Naive B cell (primary cell): ENCODE data around the gene LYRM2. TPM values are rescaled to one million over a fixed set of nuclear protein-coding genes. Genes with fewer than 3 reads are reported as not detected.
"Not testable (repeated sequence)": the region's sequence is repeated elsewhere in the genome, so short reads cannot be mapped to it uniquely, and the experiment has no call there.

ENCODE experiments used
- ATAC-seq, 2 donors: fragments of 150-1000 bp; cut with Tn5 transposase; 2 replicates each; pipeline ENCODE4 v1.10.0; 2021; ENCODE audit warnings: low read depth in 2 of 2, mild to moderate bottlenecking in 2 of 2, moderate library complexity in 2 of 2
- DNase-seq: peaks from one replicate; pipeline ENCODE4 v3.0.0; 2022
- H3K27ac Mint-ChIP-seq, 6 donors: one replicate each; pipeline ENCODE4 v1.8.0; 2020 to 2022; ENCODE audit warnings: mild to moderate bottlenecking in 6 of 6, mixed read lengths in 6 of 6, moderate library complexity in 5 of 6, inconsistent platforms in 2 of 6
- H3K27me3 Mint-ChIP-seq, 3 donors: one replicate each; pipeline ENCODE4 v1.8.0; 2021 to 2022; ENCODE audit warnings: mixed read lengths in 3 of 3, mild to moderate bottlenecking in 1 of 3
- H3K36me3 Mint-ChIP-seq, 2 donors: one replicate each; pipeline ENCODE4 v1.8.0; 2020 to 2022; ENCODE audit warnings: mixed read lengths in 2 of 2, inconsistent platforms in 1 of 2, mild to moderate bottlenecking in 1 of 2
- H3K4me1 Mint-ChIP-seq, 3 donors: one replicate each; pipeline ENCODE4 v1.8.0; 2020 to 2022; ENCODE audit warnings: mixed read lengths in 3 of 3, inconsistent platforms in 1 of 3, mild to moderate bottlenecking in 1 of 3, moderate library complexity in 1 of 3
- H3K4me3 Mint-ChIP-seq, 8 donors: one replicate each; pipeline ENCODE4 v1.8.0; 2020 to 2022; ENCODE audit warnings: mild to moderate bottlenecking in 8 of 8, mixed read lengths in 8 of 8, moderate library complexity in 8 of 8, inconsistent platforms in 2 of 8
- H3K9me3 Mint-ChIP-seq, 7 donors: one replicate each; pipeline ENCODE4 v1.8.0; 2020 to 2022; ENCODE audit warnings: mixed read lengths in 7 of 7, mild to moderate bottlenecking in 5 of 7, inconsistent platforms in 2 of 7, moderate library complexity in 1 of 7
- polyA plus RNA-seq, 6 donors: library from polyadenylated mRNA; unstranded; fragments of 300-500 nt; fragmentation: Illumina TruSeq; gene quantifications; one replicate each; pipeline ENCODE4 v1.2.3, GENCODE V29; 2021; ENCODE audit warnings: low read depth in 6 of 6

LYRM2 gene
- polyA plus RNA-seq, 6 donors from 2014 or later, result 67.2 to 99.8 (median 77.4) TPM

DNA sequence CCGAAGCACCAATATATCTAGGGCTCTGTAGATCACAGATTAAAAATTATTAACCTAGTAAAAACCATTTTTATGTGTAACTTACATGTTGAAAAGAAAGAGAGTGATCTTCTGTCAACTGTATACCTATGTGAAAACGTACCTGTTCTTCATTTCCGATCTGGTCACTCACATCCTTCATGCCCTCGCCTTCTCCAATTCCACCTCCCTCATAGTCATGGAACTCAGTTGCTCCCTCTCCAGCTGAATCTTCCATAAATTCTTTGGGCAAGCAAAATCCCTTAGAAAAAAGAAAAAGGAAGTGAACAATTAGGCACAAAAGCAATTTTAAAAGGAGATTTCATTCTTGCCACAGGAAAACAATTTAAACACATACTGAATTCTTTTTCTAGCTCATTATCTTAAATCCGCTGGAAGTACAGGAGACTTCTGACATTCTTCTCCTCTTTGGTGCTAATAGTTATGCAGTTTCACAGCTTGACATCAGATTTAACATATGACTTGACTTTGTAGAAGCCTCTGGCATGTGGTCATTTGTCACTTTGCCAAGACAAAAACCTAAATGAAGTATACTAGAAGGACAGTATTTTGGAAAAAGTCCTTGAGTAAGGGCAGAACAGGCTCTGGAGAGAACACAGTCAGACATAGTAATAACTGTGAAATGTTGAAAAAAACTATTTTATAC lies 29.5 kb upstream of the LYRM2 start:
- no peaks in the 10 kb centered on the region for H3K4me1 Mint-ChIP-seq
- H3K4me3 Mint-ChIP-seq, result no peak overlapping the region
- peak overlapping the region in 2 of 6 donors; percentile 5 to 48 for H3K27ac Mint-ChIP-seq

DNA sequence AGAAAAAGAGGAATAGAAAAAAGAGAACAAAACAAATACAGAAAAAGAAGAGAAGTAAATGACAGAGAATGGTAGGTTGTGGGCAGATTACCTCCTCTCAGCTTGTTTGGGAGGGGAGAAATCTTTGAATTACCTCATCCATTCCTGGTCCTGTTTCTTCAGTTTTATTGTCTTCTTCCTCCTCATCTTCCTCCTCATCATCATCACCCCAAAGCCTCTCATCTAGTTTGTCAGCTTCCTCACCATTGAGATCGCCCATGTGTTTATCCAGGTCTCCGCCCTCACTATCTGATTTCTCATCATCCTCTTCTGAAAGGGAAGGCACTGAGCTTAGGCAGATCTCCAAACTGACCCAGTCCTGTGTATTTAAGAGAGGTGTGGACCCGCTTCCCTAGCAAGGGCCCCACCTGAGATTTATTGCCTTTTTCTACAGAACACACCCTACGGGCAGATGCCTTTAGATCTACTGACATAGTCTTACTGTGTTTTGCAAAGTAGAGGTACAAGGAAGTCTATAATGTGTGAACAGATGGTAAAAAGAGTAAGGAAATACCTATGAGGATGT lies 24.2 kb upstream of the LYRM2 start:
- H3K27me3 Mint-ChIP-seq, result no peaks in the 10 kb centered on the region
- ATAC-seq, result no peak
- H3K9me3 Mint-ChIP-seq, result no peaks in the 10 kb centered on the region
- no peak for DNase-seq
- H3K4me1 Mint-ChIP-seq, result no peaks in the 10 kb centered on the region
- H3K36me3 Mint-ChIP-seq, result peaks cover 24 to 44% of the 10 kb centered on the region in 2 donors
- no peak overlapping the region for H3K27ac Mint-ChIP-seq
- peak overlapping the region in 1 of 8 donors; percentile 7 for H3K4me3 Mint-ChIP-seq

More for the DNA sequence above, 29.5 kb upstream of the LYRM2 start:
- H3K36me3 Mint-ChIP-seq, result peaks cover 0 to 32% of the 10 kb centered on the region in 2 donors
- ATAC-seq, result no peak
- DNase-seq, result no peak
- H3K27me3 Mint-ChIP-seq, result no peaks in the 10 kb centered on the region
- H3K9me3 Mint-ChIP-seq, result no peaks in the 10 kb centered on the region

DNA sequence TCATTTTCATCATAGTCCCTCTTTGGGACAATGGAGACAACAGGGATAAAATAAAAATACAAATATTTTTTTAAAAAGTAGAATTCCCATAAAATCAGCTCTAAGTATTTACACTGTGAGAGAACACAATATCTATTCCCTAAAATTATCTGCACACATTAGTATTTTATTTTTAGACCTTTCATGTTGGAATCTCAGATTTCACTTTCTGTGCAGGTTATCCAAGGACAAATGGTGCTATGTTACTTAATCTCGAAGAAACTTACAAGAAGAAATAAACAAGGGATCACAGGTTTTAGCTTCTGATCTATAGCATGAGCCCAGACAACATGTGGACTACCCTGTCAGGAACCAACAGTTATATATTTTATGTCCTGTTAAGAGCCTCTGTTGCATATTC lies 23.0 kb upstream of the LYRM2 start:
- H3K4me1 Mint-ChIP-seq, result no peaks in the 10 kb centered on the region
- ATAC-seq, result no peak
- no peak overlapping the region for H3K4me3 Mint-ChIP-seq
- H3K36me3 Mint-ChIP-seq, result peaks cover 31 to 51% of the 10 kb centered on the region in 2 donors
- no peak overlapping the region for H3K27ac Mint-ChIP-seq
- no peaks in the 10 kb centered on the region for H3K27me3 Mint-ChIP-seq
- no peak for DNase-seq
- no peaks in the 10 kb centered on the region for H3K9me3 Mint-ChIP-seq

DNA sequence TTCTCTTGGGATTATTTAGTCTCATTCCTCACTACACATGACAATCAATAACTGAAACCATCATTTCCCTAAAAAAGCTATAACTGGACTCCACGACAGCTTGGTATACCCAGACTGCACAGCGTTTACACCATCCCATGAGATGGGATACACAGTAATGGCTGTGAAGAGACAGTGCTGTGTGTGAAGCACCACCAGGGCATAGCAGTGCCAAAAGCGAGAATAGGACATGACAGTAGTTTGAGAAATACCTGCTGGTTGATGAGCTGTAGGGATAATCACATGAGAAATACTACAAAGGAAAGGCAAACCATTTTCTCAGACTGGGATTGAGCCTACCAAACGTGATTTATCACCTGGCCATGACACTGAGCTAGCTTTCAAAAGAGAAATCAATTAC lies 22.4 kb upstream of the LYRM2 start:
- Mint-ChIP-seq H3K27ac (no peak overlapping the region), H3K27me3 (no peaks in the 10 kb centered on the region), H3K9me3 (no peaks in the 10 kb centered on the region), H3K36me3 (peaks cover 32 to 52% of the 10 kb centered on the region in 2 donors), H3K4me1 (no peaks in the 10 kb centered on the region), H3K4me3 (no peak overlapping the region)
- no peak for ATAC-seq
- no peak for DNase-seq

DNA sequence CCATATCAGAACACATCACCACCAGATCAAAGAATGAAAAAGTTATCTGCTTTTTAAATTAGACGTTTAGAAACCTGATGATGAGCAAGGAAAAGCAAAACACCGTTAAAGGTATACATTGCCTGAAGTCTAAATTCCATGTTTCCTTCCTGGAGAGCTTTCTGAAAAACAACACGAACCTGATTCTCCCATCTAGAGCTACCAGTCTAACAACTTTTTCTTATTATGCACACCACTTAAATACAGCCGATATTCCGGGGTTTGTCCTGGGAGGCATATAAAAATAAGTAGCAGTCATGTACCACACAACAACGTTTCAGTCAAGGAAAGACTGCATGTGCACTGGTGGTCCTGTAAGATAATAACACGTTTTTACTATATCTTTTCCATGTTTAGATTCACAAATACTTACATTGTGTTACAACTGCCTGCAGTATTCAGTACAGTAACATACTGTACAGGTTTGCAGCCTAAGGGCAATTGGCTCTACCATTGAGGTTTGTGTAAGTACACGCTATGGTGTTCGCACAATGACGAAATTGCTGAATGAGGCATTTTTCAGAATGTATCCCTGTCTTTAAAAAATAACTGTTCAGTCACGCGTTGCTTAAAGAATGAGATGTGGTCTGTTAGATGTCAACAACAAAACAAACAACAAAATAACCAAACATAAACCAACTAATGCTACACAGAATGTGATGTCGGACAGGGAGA lies 19.1 kb upstream of the LYRM2 start:
- H3K27ac Mint-ChIP-seq, result peak overlapping the region in 3 of 6 donors; percentile 2 to 72 (median 51)
- H3K4me3 Mint-ChIP-seq, result no peak overlapping the region
- no peaks in the 10 kb centered on the region for H3K27me3 Mint-ChIP-seq
- ATAC-seq (no peak), DNase-seq (no peak)
- H3K9me3 Mint-ChIP-seq, result no peaks in the 10 kb centered on the region
- H3K36me3 Mint-ChIP-seq, result peaks cover 39 to 45% of the 10 kb centered on the region in 2 donors
- H3K4me1 Mint-ChIP-seq, result peaks cover 0 to 3% (median 0%) of the 10 kb centered on the region in 3 donors

DNA sequence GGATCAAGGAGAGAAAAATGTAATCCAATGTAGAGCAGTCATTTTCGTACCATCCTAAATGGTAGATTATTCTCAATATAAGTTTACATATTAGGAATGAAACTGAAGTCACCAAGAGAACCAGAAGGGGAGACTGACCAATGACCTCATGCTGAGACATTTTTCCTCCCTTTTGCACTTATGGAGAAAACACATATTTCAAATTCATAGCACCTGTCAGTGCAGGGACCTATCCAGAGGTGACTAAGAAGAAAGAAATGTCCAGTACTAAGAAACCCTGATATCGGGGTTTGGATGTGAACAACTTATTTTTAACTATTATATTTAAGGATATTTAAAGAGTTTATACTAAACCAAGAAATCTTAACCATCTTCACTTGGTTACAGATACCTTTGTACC lies 16.6 kb upstream of the LYRM2 start:
- Mint-ChIP-seq H3K27ac (no peak overlapping the region), H3K27me3 (no peaks in the 10 kb centered on the region), H3K9me3 (no peaks in the 10 kb centered on the region), H3K36me3 (peaks cover 33 to 38% of the 10 kb centered on the region in 2 donors), H3K4me3 (no peak overlapping the region), H3K4me1 (peaks cover 0 to 3% (median 0%) of the 10 kb centered on the region in 3 donors)
- ATAC-seq, result no peak
- no peak for DNase-seq

DNA sequence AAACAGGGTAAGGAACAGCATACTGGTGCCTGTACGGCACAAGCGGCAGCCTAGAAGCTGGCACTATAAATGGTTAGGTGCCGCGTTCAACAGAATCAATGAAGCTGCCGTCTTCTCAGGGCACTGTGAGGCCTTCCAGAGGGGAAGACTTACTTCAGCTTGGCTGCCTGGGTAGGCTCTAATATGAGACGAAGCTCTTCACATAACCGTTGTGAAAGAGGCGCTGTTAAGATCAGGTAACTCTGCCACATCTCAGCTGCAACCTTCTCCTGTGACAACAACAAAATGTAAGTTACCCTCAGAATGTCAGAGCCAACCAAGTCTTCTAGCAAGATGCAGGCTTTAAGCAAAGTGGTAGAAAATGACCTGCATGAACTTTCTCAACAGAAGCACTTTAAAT lies 12.0 kb upstream of the LYRM2 start:
- no peak for DNase-seq
- no peaks in the 10 kb centered on the region for H3K27me3 Mint-ChIP-seq
- H3K27ac Mint-ChIP-seq, result peak overlapping the region in 1 of 6 donors; percentile 16
- no peak overlapping the region for H3K4me3 Mint-ChIP-seq
- ATAC-seq, result no peak
- no peaks in the 10 kb centered on the region for H3K9me3 Mint-ChIP-seq
- H3K4me1 Mint-ChIP-seq, result peaks cover 0 to 3% (median 0%) of the 10 kb centered on the region in 3 donors
- peaks cover 15 to 42% of the 10 kb centered on the region in 2 donors for H3K36me3 Mint-ChIP-seq

DNA sequence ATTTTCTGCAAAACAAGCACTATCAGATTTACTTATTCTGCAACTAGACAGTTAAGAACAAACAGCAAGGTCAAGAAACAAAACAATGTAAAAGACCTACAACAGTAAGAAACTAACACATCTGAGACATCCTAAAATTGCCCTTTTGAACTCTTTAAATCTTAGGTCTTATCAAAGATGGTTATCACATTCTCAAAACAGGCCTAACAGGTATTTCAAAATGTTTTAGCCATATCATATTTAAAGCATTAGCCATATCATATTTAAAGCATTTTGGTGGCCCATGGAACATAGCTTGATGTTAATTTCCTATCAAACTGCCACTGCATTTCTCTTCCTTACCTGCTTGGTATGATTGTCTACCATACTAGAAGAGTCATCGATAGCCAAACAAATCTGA lies 11.1 kb upstream of the LYRM2 start:
- no peak overlapping the region for H3K4me3 Mint-ChIP-seq
- no peak for ATAC-seq
- peaks cover 18 to 40% of the 10 kb centered on the region in 2 donors for H3K36me3 Mint-ChIP-seq

DNA sequence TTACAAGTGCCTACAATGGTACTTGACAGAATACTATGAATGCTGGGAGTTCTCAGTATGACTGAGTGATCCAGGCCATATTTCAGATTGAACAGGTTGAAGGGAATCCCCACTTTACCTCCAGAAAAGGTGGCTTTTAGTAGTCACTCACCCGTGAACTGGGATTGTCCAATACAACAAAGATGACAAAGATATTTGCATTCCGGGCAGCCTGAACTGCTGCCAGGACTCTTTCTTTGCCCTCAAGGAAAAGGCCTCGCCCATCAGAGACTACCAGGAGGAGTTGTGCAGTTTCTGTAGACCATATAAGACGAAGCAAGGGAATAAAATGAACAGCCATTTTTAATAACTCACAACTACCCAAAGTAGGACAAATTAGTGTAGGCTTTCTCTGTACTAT lies 6.3 kb upstream of the LYRM2 start:
- H3K9me3 Mint-ChIP-seq, result no peaks in the 10 kb centered on the region
- ATAC-seq (no peak), DNase-seq (no peak)
- H3K27ac Mint-ChIP-seq, result no peak overlapping the region
- no peaks in the 10 kb centered on the region for H3K27me3 Mint-ChIP-seq
- H3K36me3 Mint-ChIP-seq, result peaks cover 9 to 31% of the 10 kb centered on the region in 2 donors
- H3K4me3 Mint-ChIP-seq, result no peak overlapping the region
- H3K4me1 Mint-ChIP-seq, result peaks cover 0 to 9% (median 4%) of the 10 kb centered on the region in 3 donors

More for the DNA sequence above, 11.1 kb upstream of the LYRM2 start:
- Mint-ChIP-seq H3K27ac (peak overlapping the region in 1 of 6 donors; percentile 21), H3K27me3 (no peaks in the 10 kb centered on the region), H3K9me3 (no peaks in the 10 kb centered on the region), H3K4me1 (peaks cover 0 to 3% (median 0%) of the 10 kb centered on the region in 3 donors)
- no peak for DNase-seq

DNA sequence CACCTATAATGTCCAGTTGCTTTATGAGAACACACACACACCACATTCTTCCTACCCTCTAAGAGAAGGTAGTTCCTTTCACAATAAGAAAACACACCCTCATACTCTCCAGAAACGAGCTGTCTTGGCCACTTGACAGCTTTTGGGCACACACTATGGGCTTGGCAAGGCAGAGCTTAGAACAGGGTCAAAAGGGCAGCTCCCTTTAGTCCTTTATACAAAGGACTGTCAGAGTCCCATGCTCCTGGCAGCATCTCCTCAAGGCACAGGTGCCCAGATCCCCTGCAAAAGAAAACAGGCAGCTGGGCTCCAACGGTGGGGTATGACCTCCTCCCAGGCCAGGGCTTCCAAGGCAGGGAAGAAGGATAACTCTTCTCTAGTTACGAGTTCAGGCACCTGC lies 4.9 kb upstream of the LYRM2 start:
- Mint-ChIP-seq H3K4me3 (peak overlapping the region in 1 of 8 donors; percentile 70), H3K9me3 (no peaks in the 10 kb centered on the region), H3K4me1 (peaks cover 13 to 20% (median 13%) of the 10 kb centered on the region in 3 donors), H3K36me3 (peaks cover 9 to 31% of the 10 kb centered on the region in 2 donors), H3K27me3 (no peaks in the 10 kb centered on the region), H3K27ac (no peak overlapping the region)
- ATAC-seq, result no peak
- no peak for DNase-seq

DNA sequence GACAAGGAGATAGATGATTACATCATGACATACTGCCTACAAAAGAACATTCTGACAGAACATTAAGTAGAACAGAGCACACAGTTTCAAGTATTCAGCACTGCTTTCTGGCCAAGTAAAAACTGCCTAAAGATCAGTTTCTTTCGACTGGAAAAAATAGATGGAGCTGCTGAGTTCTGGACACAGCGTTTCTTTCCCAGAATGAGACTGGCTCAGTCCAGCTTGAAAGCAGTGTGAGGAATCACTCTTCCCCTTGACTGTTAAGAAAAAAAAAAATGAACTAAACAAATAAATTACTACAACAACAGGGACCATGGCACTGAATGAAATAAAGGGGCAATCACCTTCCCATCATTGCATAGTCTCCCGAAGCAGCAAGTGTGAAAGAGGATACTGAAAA lies 4.4 kb upstream of the LYRM2 start:
- Mint-ChIP-seq H3K4me3 (peak overlapping the region in 1 of 8 donors; percentile 70), H3K9me3 (no peaks in the 10 kb centered on the region), H3K4me1 (peaks cover 13 to 20% (median 17%) of the 10 kb centered on the region in 3 donors), H3K27ac (no peak overlapping the region), H3K27me3 (no peaks in the 10 kb centered on the region), H3K36me3 (peaks cover 9 to 27% of the 10 kb centered on the region in 2 donors)
- ATAC-seq (no peak), DNase-seq (no peak)

DNA sequence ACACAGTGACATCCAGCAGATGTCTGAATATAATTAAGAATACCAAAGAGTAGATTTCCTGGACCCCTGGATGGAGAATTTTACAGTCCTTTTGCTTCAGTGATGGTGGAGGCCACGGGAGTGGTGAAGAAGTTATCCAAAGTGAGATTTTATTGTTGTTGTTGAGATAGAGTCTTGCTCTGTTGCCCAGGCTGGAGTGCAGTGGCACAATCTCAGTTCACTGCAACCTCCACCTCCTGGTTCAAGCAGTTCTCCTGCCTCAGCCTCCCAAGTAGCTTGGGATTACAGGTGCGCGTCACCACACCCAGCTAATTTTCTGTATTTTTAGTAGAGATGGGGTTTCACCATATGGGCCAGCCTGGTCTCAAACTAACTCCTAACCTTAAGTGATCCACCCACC lies 3.0 kb upstream of the LYRM2 start:
- DNase-seq, H3K9me3 Mint-ChIP-seq, ATAC-seq, H3K27me3 Mint-ChIP-seq: not testable (repeated sequence)
- Mint-ChIP-seq H3K4me1 (peaks cover 13 to 25% (median 20%) of the 10 kb centered on the region in 3 donors), H3K36me3 (peaks cover 9 to 15% of the 10 kb centered on the region in 2 donors), H3K4me3 (peak overlapping the region in 1 of 8 donors; percentile 22), H3K27ac (peak overlapping the region in 2 of 6 donors; percentile 47 to 67)

DNA sequence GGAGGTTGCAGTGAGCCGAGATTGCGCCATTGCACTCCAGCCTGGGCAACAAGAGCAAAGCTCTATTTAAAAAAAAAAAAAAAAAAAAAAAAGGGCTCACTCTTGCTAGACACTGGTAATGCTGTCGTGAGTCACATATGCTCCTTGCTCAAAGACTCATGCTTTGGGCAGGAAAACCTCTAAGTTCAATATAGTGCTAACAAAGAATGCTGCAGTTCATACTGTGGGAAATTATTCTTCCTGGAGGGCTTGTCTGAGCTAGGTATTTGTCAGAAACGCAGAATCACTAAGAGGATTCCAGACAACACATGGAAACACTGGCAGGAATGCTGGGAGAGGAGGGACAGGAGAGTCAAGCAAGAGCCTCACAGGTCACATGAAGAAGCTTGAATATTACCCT lies 2.3 kb upstream of the LYRM2 start:
- Mint-ChIP-seq H3K9me3 (no peaks in the 10 kb centered on the region), H3K4me1 (peaks cover 13 to 31% (median 25%) of the 10 kb centered on the region in 3 donors), H3K36me3 (peaks cover 12 to 15% of the 10 kb centered on the region in 2 donors), H3K4me3 (peak overlapping the region in 1 of 8 donors; percentile 24), H3K27me3 (no peaks in the 10 kb centered on the region), H3K27ac (peak overlapping the region in 2 of 6 donors; percentile 44 to 87)
- ATAC-seq, result no peak
- DNase-seq, result no peak
